T47D (cell line): ENCODE results near the gene ZBTB7C.

Source experiments
- DNase-seq, 2 experiments: peaks; one replicate each; pipeline versions ENCODE4 v3.0.0 to v3.0.0-alpha.2; 2011 to 2012; ENCODE audit warnings: low read depth in 1 of 2, low spot score in 1 of 2
- JUND ChIP-seq: IDR thresholded peaks from 2 replicates; pipeline ENCODE4 v1.6.1; 2012; ENCODE audit warnings: low read depth
- in situ Hi-C: cut with HindIII; loops from 2 replicates; pipeline ENCODE4 v1.10.0; 2016; ENCODE audit warnings: low sequenced_read_pairs, low pct_unique_long_range_greater_than_20kb

Gene ZBTB7C

DNA sequence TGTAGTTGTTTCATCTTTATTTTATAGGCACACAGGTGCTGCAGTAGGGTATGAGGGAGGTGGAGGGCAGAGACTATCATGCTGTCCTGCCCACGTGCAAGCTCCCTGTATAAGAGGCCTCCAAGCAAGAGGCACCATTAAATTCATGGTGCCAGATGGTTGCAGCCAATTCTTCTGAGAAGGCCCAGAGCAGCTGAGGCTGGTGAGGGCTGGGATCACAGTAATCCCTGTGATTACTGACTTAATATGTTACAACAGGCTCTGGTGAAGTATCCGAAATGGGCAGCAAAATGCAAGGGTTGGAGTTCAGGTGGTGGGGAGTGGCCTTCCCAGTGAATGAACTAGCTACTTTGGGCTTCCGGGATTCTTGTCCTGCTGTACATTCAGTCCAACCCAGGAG, 286.8 kb downstream of the ZBTB7C start:
- in situ Hi-C loops = no loop called here
- DNase-seq = no peak
- TF ChIP-seq JUND = no peak

DNA sequence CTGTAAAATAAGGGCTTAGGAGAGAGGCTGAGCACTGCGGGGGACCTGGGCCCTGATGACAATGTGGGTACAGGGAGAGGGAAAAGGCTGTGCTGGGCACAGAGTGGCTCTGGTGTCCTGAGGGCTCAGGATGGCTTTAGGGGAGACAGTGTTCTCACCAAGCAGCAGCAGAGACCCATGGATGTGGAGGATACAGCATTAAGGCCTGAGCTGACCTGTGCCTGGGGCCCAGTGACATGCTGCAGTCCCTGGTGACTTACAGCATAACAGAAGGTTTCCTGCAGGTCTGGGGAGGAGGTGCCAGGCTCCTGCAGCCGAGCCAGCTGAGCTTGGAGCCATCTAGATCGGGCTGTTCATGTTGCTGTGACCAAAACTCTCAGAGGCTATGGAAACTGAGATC, 287.4 kb downstream of the ZBTB7C start:
- in situ Hi-C loops = no loop called here
- no peak for TF ChIP-seq JUND
- no peak for DNase-seq

DNA sequence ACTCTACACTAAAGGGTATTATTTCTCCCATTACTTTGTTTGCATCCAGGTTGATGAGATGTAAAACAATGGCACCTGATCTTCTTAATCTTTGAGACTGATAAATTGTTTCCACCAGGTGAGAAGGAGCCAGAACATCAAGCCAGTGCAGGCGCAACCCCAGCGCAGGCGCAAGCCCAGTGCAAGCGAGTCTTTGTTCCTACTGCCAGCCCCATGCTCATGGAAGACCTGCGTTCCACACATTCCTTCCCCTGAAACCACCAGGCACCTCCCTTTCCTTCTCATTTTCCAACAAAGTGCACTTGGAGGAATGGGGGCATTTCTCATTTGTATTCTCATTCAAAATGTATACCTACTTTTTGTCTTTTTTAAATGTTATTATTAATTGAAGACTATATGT, 290.0 kb downstream of the ZBTB7C start:
- in situ Hi-C loops = no loop called here
- no peak for TF ChIP-seq JUND

DNA sequence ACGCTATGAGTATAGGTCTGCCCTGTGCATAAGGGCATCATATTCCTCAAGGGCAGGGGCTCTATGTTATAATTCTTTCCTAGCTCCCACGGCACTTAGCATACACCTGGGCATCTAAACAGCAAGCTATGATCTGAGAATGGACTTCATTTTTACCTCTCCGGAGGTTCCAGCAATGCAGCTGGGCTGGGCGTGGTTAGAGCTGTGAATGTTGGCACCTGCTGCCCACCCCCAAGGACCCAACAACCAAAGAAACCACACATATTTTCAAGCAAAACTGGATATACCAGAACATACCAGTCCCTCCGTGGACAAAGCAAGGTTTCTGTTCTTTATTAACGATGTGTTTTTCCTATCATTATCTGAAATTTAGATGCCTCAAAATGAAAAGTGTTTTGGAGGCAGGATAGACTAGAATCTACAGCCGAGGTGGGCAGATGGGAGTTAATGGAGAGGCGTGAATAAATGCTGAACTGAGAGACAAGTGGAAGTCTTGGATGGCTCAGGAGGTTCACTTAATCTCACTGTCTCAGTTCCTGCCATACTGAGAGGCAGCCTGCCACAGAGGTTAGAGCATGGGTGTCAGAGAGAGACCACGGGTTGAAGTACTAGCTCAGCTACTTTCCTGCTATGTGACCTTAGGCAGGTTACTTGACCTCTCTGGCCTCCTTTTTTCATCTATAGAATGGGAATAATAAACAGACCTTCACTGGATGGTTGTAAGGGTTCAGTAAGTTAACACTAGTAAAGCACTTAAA, 292.1 kb downstream of the ZBTB7C start:
- in situ Hi-C loops = no loop called here
- no peak for TF ChIP-seq JUND
- no peak for DNase-seq

More for the DNA sequence above, 290.0 kb downstream of the ZBTB7C start:
- DNase-seq = no peak

DNA sequence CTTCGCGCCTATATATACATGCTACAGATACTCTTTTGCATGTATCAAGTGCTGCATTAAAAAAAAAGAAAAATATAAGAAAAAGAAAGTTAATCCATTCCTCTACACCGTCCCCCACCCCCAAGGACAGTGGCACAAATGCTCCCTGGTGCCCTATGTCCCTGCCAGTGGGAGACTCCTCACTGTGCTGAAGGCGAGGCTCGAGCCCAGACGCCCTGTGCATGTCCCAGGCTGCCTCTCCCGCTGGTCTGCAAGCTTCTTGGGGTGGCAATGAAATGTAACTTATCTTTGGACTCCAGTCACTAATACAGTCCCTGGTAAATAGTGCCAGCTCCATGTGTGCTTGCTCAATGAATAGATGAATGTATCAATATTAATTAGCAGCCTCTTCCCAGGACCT, 293.2 kb downstream of the ZBTB7C start:
- TF ChIP-seq JUND = no peak
- DNase-seq = no peak
- in situ Hi-C loops = no loop called here

DNA sequence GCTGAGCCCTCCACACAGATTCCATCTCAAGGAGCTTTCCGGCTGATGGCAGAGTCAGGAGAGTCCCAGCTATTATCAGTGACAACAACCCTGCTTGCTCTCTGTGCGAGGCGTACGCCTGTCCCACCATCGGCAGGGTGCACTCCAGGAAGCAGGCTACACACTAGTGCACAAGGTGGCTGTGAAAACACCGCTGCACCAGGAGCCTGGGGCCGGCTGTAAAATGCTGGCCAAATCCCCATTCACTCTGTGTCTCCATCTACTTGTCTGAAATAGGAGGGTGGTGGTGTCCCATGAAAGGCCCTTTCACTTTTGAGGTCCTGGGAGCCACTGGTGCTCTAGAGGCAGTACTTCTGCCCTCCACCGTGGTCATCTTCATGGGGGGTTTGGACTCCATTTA, 295.5 kb downstream of the ZBTB7C start:
- in situ Hi-C loops = no loop called here
- no peak for DNase-seq
- no peak for TF ChIP-seq JUND

DNA sequence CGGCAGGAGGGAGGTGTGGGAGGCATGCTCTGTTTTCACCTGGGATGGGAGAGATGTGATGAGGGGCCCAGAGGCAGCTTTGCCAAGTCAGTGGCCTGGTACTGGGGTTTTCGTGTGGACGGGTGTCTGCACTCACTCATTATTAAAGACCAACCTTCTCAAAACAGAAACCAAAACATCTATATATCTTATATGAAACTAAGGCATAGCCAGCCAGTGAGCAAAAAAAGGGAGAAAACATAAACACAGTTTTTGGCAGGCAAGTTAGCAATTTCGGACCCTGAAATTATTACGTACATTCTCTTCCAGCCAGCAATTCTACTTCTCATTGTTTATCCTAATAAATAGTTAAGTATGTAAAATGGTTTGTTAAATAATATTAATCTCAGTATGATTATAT, 297.6 kb downstream of the ZBTB7C start:
- DNase-seq = no peak
- TF ChIP-seq JUND = no peak
- in situ Hi-C loops = no loop called here

DNA sequence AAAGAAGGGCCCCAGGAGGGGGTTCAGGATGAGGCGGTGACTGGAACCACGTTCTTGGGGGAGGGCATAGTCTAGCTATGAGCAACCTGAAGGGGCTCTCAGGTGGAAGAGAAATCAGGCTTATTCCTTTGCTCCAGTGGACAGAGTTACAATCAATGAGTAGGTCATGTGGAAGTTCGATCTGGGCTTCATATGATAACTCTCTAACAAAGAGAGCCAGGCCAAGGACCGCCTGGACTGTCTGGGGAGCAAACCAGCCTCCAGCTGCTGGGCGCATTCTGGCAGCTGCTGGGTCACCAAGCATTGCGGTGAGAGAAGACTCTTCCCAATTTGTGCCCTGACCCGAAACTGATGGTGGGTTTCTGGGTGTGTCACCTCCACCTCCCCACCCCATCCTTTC, 298.4 kb downstream of the ZBTB7C start:
- DNase-seq = no peak
- in situ Hi-C loops = no loop called here
- TF ChIP-seq JUND = no peak

DNA sequence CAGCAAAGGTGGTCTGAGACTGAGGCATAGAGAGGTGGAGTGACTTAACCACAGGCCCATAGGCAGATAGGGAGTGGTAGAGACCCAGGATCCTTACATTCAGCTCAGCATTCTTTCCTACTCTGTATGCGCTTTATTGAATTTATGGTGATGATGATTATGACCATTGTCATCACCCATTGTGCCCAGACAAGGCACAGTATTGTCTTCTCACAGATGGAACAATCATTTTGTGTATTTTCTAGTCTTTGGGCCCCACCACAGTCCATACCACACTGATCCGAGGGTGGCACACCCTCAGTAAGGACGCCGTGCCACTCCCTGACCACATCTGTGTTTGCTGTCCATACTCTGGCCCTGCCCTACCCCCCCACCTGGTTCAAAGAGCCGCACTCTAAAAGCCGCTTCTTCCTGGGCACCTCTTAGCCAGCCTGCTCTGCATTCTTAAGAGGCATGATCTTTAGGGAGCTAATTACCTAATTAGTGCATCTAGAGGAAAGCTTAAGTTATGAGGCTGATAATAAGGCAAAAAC, 299.2 kb downstream of the ZBTB7C start:
- DNase-seq = no peak
- in situ Hi-C loops = no loop called here

DNA sequence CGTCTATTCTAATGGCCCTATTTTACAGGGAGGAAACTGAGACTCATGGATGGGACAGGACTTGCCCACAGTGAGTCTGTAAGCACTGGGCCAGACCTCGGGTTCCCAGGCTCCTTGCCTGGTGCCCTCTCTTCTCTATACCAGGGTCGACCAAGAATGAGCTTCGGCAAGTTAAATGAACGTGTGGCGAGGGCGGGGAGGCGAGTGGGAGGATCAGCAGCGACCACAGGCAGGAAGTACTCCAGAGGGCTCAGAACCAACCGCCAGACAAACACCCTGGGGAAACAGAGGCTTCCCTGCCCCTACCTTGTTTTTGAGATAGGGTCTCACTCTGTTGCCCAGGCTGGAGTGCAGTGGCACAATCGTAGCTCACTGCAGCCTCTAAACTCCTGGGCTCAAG, 301.0 kb downstream of the ZBTB7C start:
- DNase-seq = no peak
- TF ChIP-seq JUND = no peak
- in situ Hi-C loops = no loop called here

More for the DNA sequence above, 299.2 kb downstream of the ZBTB7C start:
- TF ChIP-seq JUND = no peak

DNA sequence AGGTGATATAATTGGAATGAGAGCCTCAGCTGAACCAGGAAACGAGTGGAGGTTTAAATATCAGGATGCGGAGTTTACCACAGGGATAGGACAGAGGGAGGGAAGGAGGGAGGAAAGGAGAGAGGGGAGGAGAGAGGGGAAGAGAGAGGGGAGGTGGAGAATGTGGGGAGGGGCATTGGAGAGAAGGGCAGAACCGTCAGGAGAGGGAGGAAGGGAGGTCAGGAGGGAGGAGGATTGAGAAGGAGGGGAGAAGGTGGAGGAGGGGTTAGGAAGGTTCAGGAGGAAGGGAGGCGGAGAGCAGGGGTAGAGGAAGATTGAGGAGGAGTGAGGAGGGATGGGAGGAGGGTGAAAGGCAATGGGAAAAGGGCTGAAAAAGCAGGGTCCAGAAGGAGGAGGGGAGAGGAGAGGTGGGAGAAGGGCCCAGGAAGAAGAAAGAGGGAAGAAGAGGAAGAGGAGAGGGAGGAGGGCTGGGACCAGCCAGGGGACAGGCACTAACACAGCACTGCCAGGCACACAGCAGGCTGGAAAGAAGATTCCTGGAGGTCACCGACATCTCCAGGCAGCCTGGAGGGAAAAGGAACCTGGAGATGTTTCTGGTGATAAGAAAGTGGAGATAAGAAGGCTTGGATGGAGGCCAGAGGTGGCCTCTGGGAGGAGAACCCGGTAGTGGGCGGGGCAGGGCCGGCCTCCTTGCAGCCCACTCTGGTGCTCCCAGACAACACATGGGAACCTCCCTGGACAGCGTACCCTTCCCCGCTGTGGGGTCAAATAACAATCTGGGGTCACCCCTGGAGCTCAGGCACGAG, 302.0 kb downstream of the ZBTB7C start:
- TF ChIP-seq JUND = no peak
- peak in 1 of 2 experiments; percentile 52 for DNase-seq
- in situ Hi-C loops = no loop called here

DNA sequence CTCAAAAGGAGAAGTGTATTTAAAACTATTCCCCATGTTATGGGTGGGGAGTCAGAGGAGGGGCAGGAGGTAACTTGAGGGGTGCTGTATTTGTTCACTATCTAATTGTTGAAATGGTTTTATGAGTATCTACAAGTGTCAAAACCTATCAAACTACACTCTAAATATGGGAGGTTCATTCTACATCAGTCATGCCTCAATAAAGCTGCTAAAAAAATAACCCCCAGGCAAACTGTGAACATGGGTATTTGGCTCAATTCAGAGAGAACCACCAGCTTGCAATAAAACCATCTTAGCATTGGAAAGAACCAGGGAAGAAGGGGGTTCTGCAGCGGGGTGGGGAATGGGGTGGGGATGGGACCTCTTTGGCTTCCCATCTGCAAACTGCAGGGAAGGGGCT, 302.7 kb downstream of the ZBTB7C start:
- TF ChIP-seq JUND = no peak
- DNase-seq = no peak
- in situ Hi-C loops = no loop called here

DNA sequence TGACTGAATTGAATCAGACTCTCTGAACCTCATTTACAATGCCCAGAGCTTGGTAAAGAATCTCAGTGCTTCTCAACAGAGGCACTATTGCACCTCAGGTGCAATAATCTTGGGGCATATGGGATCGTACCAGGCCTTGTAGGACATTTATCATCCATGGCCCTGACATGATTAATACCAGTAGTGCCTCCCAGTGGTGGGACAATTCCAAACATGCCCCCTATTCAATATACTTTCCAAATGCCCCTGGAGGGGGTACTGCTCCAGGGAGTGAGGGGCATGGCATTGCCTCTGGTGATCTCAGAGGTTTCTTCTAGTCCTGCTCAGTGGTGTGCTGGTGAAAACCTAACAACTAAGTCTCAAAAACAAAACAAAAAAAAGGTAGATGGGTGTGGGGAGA, 303.9 kb downstream of the ZBTB7C start:
- DNase-seq = no peak
- in situ Hi-C loops = no loop called here
- TF ChIP-seq JUND = no peak
